Body of pancreas (tissue), 4 donors: ENCODE results near the gene CRABP1.

Experiments
- CTCF ChIP-seq, 7 experiments: fragments of 450-650 bp in 4 of 7; fragments of 200-600 bp in 3 of 7; sonication (generic) in 3 of 7; IDR thresholded peaks; one replicate each; pipeline ENCODE4 v1.5.1; 2016 to 2019; ENCODE audit warnings: antibody characterized with exemption in 7 of 7
- POLR2A ChIP-seq, 3 donors: fragments of 450-650 bp; IDR thresholded peaks; one replicate each; pipeline ENCODE4 v1.6.1; 2016; ENCODE audit warnings: antibody characterized with exemption in 3 of 3, mild to moderate bottlenecking in 2 of 3

GRCh38 chr15:78301828-78302227 is 38.3 kb upstream of the CRABP1 start:
- no peak for TF ChIP-seq CTCF (IDR thresholded peaks at IDR 0.05)
- no peak for TF ChIP-seq POLR2A (IDR thresholded peaks at IDR 0.05)
